KMS-11 (cell line): ENCODE measurements around the gene ORC3.

Experiments
- H2AFZ ChIP-seq: fragments of 200-600 bp; sonication (generic); 2 replicates; pipeline ENCODE4 v1.6.1; 2016; ENCODE audit warnings: antibody characterized with exemption, mixed run types, low read depth
- H3K27ac ChIP-seq: fragments of 200-600 bp; sonication (generic); 2 replicates; pipeline ENCODE4 v1.6.1; 2016; ENCODE audit warnings: mild to moderate bottlenecking, mixed run types
- H3K27me3 ChIP-seq: fragments of 200-600 bp; sonication (generic); 2 replicates; pipeline ENCODE4 v1.6.1; 2017; ENCODE audit warnings: mild to moderate bottlenecking, low read depth, mixed run types, moderate library complexity; ENCODE audit not compliant: insufficient read depth
- H3K36me3 ChIP-seq: fragments of 200-600 bp; sonication (generic); 2 replicates; pipeline ENCODE4 v1.6.1; 2017; ENCODE audit warnings: mild to moderate bottlenecking, mixed run types; ENCODE audit not compliant: insufficient read depth
- H3K4me1 ChIP-seq: fragments of 200-600 bp; sonication (generic); 2 replicates; pipeline ENCODE4 v1.6.1; 2016; ENCODE audit warnings: mild to moderate bottlenecking, low read depth, mixed run types; ENCODE audit not compliant: poor library complexity, severe bottlenecking
- H3K4me2 ChIP-seq: fragments of 200-600 bp; sonication (generic); 2 replicates; pipeline ENCODE4 v1.7.0; 2016; ENCODE audit warnings: mild to moderate bottlenecking, mixed run types
- H3K4me3 ChIP-seq: fragments of 200-600 bp; sonication (generic); IDR thresholded peaks from 2 replicates; pipeline ENCODE4 v1.6.1; 2017; ENCODE audit warnings: low read depth, low read length, mixed read lengths; ENCODE audit not compliant: insufficient read depth
- H3K79me2 ChIP-seq: fragments of 200-600 bp; sonication (generic); 2 replicates; pipeline ENCODE4 v1.6.1; 2016; ENCODE audit warnings: low read depth, mixed run types; ENCODE audit not compliant: insufficient read depth
- H3K9ac ChIP-seq: fragments of 200-600 bp; sonication (generic); 2 replicates; pipeline ENCODE4 v1.6.1; 2016; ENCODE audit warnings: mild to moderate bottlenecking, mixed run types
- H4K20me1 ChIP-seq: fragments of 200-600 bp; sonication (generic); 2 replicates; pipeline ENCODE4 v1.6.1; 2016; ENCODE audit warnings: mild to moderate bottlenecking, mixed run types; ENCODE audit not compliant: insufficient read depth
- TF ChIP-seq, protein P1 (sequence below): fragments of 200-600 bp; sonication (generic); conservative IDR thresholded peaks from 2 replicates; pipeline ENCODE4 v1.6.1; 2017; ENCODE audit warnings: low read depth, mild to moderate bottlenecking, antibody characterized with exemption, low read length, moderate library complexity, mixed read lengths

Gene ORC3

DNA sequence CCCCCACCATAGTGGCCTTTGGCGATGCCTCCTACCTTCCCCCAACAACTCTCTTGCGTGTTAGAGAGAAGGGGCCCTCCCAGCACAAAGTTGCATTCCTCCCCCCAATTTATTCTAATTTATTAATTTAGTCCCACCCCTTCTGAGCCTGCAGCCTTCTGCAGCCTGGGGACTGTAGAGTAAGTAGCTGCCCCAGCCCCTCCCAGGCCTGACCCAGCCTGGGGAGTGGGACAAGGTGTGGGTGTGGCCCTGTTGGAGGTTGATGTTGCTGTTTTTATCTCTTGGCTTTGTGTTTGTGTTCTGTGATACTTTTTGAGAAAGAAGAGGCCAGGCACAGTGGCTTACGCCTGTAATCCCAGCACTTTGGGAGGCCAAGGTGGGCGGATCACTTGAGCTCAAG is 49.4 kb downstream of the ORC3 start:
- Histone ChIP-seq H3K79me2 (no peaks in the 10 kb centered on the region), H3K4me1 (peaks cover 36% of the 10 kb centered on the region), H3K9ac (no peak overlapping the region), H3K27ac (no peak overlapping the region), H2AFZ (no peak overlapping the region), H3K36me3 (no peaks in the 10 kb centered on the region), H3K4me3 (no peak overlapping the region), H3K27me3 (no peaks in the 10 kb centered on the region), H4K20me1 (no peaks in the 10 kb centered on the region), H3K4me2 (no peak overlapping the region)
- TF ChIP-seq, protein P1, sequence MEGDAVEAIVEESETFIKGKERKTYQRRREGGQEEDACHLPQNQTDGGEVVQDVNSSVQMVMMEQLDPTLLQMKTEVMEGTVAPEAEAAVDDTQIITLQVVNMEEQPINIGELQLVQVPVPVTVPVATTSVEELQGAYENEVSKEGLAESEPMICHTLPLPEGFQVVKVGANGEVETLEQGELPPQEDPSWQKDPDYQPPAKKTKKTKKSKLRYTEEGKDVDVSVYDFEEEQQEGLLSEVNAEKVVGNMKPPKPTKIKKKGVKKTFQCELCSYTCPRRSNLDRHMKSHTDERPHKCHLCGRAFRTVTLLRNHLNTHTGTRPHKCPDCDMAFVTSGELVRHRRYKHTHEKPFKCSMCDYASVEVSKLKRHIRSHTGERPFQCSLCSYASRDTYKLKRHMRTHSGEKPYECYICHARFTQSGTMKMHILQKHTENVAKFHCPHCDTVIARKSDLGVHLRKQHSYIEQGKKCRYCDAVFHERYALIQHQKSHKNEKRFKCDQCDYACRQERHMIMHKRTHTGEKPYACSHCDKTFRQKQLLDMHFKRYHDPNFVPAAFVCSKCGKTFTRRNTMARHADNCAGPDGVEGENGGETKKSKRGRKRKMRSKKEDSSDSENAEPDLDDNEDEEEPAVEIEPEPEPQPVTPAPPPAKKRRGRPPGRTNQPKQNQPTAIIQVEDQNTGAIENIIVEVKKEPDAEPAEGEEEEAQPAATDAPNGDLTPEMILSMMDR = no peak

GRCh38 chr6:87641065-87641692 is 51.2 kb downstream of the ORC3 start:
- H2AFZ ChIP-seq = no peak overlapping the region
- no peak overlapping the region for H3K27ac ChIP-seq
- H3K4me2 ChIP-seq = no peak overlapping the region
- H4K20me1 ChIP-seq = no peaks in the 10 kb centered on the region
- H3K36me3 ChIP-seq = no peaks in the 10 kb centered on the region
- H3K4me3 ChIP-seq = no peak overlapping the region
- H3K27me3 ChIP-seq = no peaks in the 10 kb centered on the region
- H3K9ac ChIP-seq = no peak overlapping the region
- H3K4me1 ChIP-seq = peaks cover 40% of the 10 kb centered on the region
- TF ChIP-seq, protein P1 = no peak
- no peaks in the 10 kb centered on the region for H3K79me2 ChIP-seq

- Histone ChIP-seq H3K27me3 (no peaks in the 10 kb centered on the region), H3K79me2 (no peaks in the 10 kb centered on the region), H3K27ac (no peak overlapping the region), H3K9ac (no peak overlapping the region), H2AFZ (no peak overlapping the region), H3K4me1 (peaks cover 13% of the 10 kb centered on the region), H3K4me2 (peak overlapping the region; percentile 15), H3K36me3 (no peaks in the 10 kb centered on the region), H4K20me1 (no peaks in the 10 kb centered on the region), H3K4me3 (no peak overlapping the region)
- TF ChIP-seq, protein P1 = no peak
Measured at GRCh38 chr6:87645080-87645479, 55.1 kb downstream of the ORC3 start.

DNA sequence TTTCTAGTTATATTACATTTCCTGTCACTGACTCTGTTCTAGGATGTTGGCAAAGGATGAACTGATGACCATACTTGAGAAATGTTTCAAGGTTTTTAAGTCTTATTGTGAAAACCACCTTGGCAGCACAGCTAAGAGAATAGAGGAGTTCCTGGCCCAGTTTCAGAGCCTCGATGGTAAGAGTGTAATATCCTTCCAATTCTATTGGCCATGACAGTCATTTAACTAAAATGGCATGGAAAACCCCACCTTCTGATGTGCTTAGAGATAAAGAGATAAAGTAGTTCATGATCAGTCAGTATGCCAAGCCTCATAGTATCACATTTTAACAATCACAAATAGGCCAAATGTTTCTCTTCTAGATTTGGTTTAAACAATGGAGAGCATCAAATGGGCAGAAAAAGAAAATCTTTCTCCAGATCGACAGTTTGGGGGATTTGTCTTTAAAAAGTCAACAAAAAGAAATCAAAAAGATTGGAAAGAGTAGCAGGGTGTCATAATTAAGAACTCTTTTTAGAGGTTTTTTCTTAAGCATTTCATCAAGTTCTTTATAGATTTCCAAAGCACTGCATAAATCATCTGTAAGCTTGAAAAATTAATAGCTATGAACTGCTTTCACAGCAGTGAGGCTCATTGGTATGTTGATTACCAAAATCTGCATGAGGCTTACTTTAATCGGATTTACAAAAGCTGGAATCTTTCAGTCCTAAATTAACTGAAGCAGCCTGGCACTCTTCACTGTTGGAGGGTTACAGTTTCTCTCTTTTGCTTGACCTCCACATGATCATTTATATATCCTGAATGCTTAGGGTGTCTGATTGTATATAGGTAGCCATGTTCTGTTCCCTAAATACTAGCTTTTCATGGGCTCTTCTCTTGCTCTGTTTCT is 63.4 kb downstream of the ORC3 start:
- TF ChIP-seq, protein P1 = no peak
- Histone ChIP-seq H3K27me3 (no peaks in the 10 kb centered on the region), H3K36me3 (no peaks in the 10 kb centered on the region), H3K4me3 (no peak overlapping the region), H3K4me1 (peaks cover 26% of the 10 kb centered on the region), H3K27ac (no peak overlapping the region), H4K20me1 (no peaks in the 10 kb centered on the region), H3K79me2 (no peaks in the 10 kb centered on the region), H3K4me2 (no peak overlapping the region), H2AFZ (no peak overlapping the region), H3K9ac (no peak overlapping the region)
